Measurements from ENCODE around the gene MOBP.

MOBP gene

GRCh38 chr3:39513791-39514369, 46.4 kb downstream of the MOBP start:
- Histone ChIP-seq H3K27me3 (ENCODE audit: insufficient read depth, low read length) (no peaks in the 10 kb centered on the region), H3K9me2 (ENCODE audit: low read depth, low read length) (no peaks in the 10 kb centered on the region), H3K4me1 (ENCODE audit: insufficient read depth, low read length, severe bottlenecking) (no peaks in the 10 kb centered on the region), H4K20me1 (ENCODE audit: insufficient read depth, low read length) (no peaks in the 10 kb centered on the region), H3K27ac (ENCODE audit: low read depth, low read length, poor library complexity, severe bottlenecking) (no peak overlapping the region), H3K4me3 (ENCODE audit: low read depth, low read length, poor library complexity, severe bottlenecking) (no peak overlapping the region), H3F3A (ENCODE audit: insufficient read depth, low read length) (no peaks in the 10 kb centered on the region), H3K79me2 (ENCODE audit: insufficient read depth, low read length) (no peaks in the 10 kb centered on the region), H3K9me3 (ENCODE audit: low read length) (no peaks in the 10 kb centered on the region), H3K36me3 (ENCODE audit: insufficient read depth, low read length) (no peaks in the 10 kb centered on the region), H2AFZ (ENCODE audit: low read length) (no peak overlapping the region), H3K9ac (ENCODE audit: low read length) (no peak overlapping the region), H3K4me2 (ENCODE audit: low read length) (no peak overlapping the region)
- TF ChIP-seq CTCF (IDR thresholded peaks at IDR 0.05; ENCODE audit: low read length) (no peak), EZH2 (IDR thresholded peaks at IDR 0.05; ENCODE audit: borderline replicate concordance, low read length) (no peak)

GRCh38 chr3:39515681-39516441, 48.4 kb downstream of the MOBP start:
- Histone ChIP-seq H3K27ac (ENCODE audit: low read depth, low read length, poor library complexity, severe bottlenecking) (no peak overlapping the region), H3K9me3 (ENCODE audit: low read length) (no peaks in the 10 kb centered on the region), H3K9me2 (ENCODE audit: low read depth, low read length) (no peaks in the 10 kb centered on the region), H3K4me1 (ENCODE audit: insufficient read depth, low read length, severe bottlenecking) (no peaks in the 10 kb centered on the region), H3K4me3 (ENCODE audit: low read depth, low read length, poor library complexity, severe bottlenecking) (no peak overlapping the region), H4K20me1 (ENCODE audit: insufficient read depth, low read length) (no peaks in the 10 kb centered on the region), H3K79me2 (ENCODE audit: insufficient read depth, low read length) (no peaks in the 10 kb centered on the region), H3K9ac (ENCODE audit: low read length) (no peak overlapping the region), H3K36me3 (ENCODE audit: insufficient read depth, low read length) (no peaks in the 10 kb centered on the region), H3K4me2 (ENCODE audit: low read length) (no peak overlapping the region), H2AFZ (ENCODE audit: low read length) (no peak overlapping the region), H3K27me3 (ENCODE audit: insufficient read depth, low read length) (no peaks in the 10 kb centered on the region), H3F3A (ENCODE audit: insufficient read depth, low read length) (no peaks in the 10 kb centered on the region)
- TF ChIP-seq EZH2 (IDR thresholded peaks at IDR 0.05; ENCODE audit: borderline replicate concordance, low read length) (no peak), CTCF (IDR thresholded peaks at IDR 0.05; ENCODE audit: low read length) (no peak)

GRCh38 chr3:39519103-39519502, 51.6 kb downstream of the MOBP start:
- TF ChIP-seq EZH2 (IDR thresholded peaks at IDR 0.05; ENCODE audit: borderline replicate concordance, low read length) (no peak), CTCF (IDR thresholded peaks at IDR 0.05; ENCODE audit: low read length) (no peak)
- H2AFZ ChIP-seq (ENCODE audit: low read length), result no peak overlapping the region
- H3K36me3 ChIP-seq (ENCODE audit: insufficient read depth, low read length), result no peaks in the 10 kb centered on the region
- no peak overlapping the region for H3K27ac ChIP-seq (ENCODE audit: low read depth, low read length, poor library complexity, severe bottlenecking)
- no peak overlapping the region for H3K4me2 ChIP-seq (ENCODE audit: low read length)
- no peaks in the 10 kb centered on the region for H3F3A ChIP-seq (ENCODE audit: insufficient read depth, low read length)
- H4K20me1 ChIP-seq (ENCODE audit: insufficient read depth, low read length), result no peaks in the 10 kb centered on the region
- H3K4me3 ChIP-seq (ENCODE audit: low read depth, low read length, poor library complexity, severe bottlenecking), result no peak overlapping the region
- no peak overlapping the region for H3K9ac ChIP-seq (ENCODE audit: low read length)
- no peaks in the 10 kb centered on the region for H3K79me2 ChIP-seq (ENCODE audit: insufficient read depth, low read length)
- no peaks in the 10 kb centered on the region for H3K4me1 ChIP-seq (ENCODE audit: insufficient read depth, low read length, severe bottlenecking)
- H3K27me3 ChIP-seq (ENCODE audit: insufficient read depth, low read length), result no peaks in the 10 kb centered on the region
- no peaks in the 10 kb centered on the region for H3K9me2 ChIP-seq (ENCODE audit: low read depth, low read length)
- H3K9me3 ChIP-seq (ENCODE audit: low read length), result no peaks in the 10 kb centered on the region; the same call in 1 of the 2 replicates
